SK-N-MC (cell line): ENCODE results near the gene TTBK1.

Experiments used
- EZH2 ChIP-seq: fragments of 200-600 bp; sonication (generic); IDR thresholded peaks from one replicate; pipeline ENCODE4 v1.6.1; 2017; ENCODE audit warnings: antibody characterized with exemption
- POLR2AphosphoS5 ChIP-seq: IDR thresholded peaks from 2 replicates; pipeline ENCODE4 v1.6.1; 2012; ENCODE audit warnings: mild to moderate bottlenecking, low read depth, low read length, borderline replicate concordance

DNA sequence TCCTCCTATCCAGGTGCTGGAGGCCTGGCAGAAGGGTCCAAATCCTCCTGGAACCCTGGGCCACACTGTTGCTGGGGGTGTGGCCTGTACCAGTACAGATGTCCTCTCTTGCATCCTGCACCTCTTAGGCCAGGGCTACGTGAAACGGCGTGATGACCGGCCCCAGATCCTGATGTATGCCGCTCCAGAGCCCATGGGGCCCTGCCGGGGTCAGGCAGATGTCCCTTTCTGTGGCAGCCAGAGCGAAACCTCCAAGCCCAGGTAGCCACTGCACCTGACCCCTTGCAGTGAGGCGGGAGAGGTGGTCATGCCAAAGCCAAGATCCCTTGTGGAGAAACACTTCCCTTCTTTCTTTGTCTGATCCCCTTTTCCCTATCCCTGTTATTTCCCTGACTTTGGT, 28.2 kb upstream of the TTBK1 start:
- TF ChIP-seq EZH2 (no peak), POLR2AphosphoS5 (no peak)
